Stimulated activated CD8-positive, alpha-beta memory T cell treated with anti-CD3 and anti-CD28 coated beads, Interleukin-12 subunit alpha, Interleukin-12 subunit beta, amount 100 ng/mL, for 1 hour (primary cell): ENCODE results near the gene SUSD4.
"Not testable (repeated sequence)": the region's sequence is repeated elsewhere in the genome, so short reads cannot be mapped to it uniquely, and the experiment has no call there.

ENCODE experiments used
- DNase-seq: peaks from one replicate; pipeline ENCODE4 v3.0.0-alpha.2; 2020; ENCODE audit warnings: low read depth

SUSD4 gene

GRCh38 chr1:223289621-223290020, 74.4 kb downstream of the SUSD4 start:
- no peak for DNase-seq

GRCh38 chr1:223288826-223289225, 75.2 kb downstream of the SUSD4 start:
- no peak for DNase-seq

GRCh38 chr1:223285452-223285851, 78.5 kb downstream of the SUSD4 start:
- no peak for DNase-seq

- DNase-seq, result not testable (repeated sequence)
Observed at GRCh38 chr1:223283697-223284096, 80.3 kb downstream of the SUSD4 start.

- DNase-seq, result not testable (repeated sequence)
Observed at GRCh38 chr1:223278311-223278710, 85.7 kb downstream of the SUSD4 start.

GRCh38 chr1:223276029-223276428, 87.9 kb downstream of the SUSD4 start:
- DNase-seq, result no peak

DNA sequence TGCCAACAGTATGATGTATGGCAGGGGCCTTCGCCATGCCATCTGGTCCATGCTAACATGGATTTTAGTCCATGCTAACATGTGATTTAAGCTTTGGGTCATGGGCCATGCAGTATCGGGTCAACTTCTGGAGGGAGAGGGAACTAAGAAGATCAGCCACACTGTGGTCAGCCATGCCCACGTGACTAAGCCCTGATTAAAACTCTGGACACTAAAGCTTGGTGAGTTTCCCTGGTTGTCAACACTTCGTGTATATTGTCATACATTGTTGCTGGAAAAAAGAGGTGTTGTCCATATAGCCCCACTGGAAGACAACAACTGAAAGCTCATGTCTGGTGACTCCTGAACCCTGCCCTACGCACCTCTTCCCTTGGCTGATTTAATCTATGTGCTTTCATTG, 90.5 kb downstream of the SUSD4 start:
- no peak for DNase-seq

- DNase-seq, result no peak
Observed at GRCh38 chr1:223271085-223271781, 92.7 kb downstream of the SUSD4 start.

GRCh38 chr1:223270155-223270554, 93.8 kb downstream of the SUSD4 start:
- DNase-seq, result no peak

DNA sequence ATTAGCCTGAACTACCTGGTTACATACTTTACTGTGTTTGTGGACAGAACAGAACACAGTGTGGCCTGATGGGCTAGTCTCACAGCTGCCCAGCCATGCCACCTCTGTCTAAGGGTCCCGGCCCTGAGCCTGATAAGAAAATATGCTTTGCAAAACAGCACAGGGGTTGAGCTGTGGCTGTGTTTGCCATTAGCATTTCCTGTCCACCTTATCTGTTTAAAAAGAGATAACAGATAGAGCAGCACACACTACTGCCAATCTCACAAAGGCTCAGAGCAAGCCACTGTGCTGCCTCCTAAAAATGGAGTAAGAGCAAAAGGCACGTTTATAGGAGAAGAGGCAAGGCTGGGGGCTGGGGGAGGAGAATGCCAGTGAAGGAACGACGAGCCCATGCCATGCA, 95.0 kb downstream of the SUSD4 start:
- DNase-seq, result no peak

DNA sequence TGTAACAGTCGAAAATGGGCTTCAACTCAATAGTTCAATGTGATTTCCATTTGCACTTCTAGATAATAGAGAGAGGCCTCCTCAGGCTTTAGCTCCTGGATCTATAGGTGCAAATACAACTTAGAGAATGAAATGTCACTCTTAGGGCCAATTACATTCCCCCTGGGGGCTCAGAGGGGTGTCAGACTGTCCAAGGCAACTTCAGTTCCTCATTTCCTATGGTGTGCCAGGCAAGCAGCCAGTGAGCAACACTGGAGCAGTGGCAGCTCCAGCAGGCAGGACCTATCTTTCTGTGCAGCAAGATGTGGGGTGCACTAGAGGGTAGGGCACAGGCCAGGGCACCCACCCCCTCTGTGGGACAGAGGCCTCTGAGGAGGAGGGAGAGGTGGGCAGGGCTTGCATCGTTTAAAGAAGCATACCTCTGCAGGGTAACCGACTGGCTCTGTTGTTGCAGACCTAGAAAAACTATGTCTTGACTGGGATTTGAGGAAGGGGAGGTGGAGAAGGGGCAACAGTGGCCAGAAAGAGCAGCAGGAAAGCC, 97.3 kb downstream of the SUSD4 start:
- DNase-seq, result no peak

GRCh38 chr1:223264983-223265908, 98.7 kb downstream of the SUSD4 start:
- no peak for DNase-seq

- DNase-seq, result no peak
Observed at GRCh38 chr1:223264529-223264928, 99.4 kb downstream of the SUSD4 start.

DNA sequence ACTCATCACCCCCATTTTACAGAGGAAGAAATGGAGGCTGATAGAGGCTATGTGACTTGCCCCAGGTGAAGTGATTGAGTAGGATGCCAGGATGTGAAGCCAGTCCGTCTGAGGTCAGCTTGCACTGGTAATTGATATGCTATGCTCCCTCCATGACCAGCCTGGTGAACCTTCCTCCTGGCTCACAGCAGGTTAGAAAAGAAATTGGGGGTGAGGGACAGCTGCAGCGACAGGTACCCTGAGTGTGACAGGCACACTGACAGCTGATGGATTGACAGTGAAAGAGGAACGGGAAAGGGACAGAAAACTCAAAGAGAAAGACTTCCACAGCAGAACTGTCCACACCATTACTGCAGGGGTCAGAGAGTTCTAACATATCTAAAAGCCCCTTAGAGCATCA, 102.1 kb downstream of the SUSD4 start:
- DNase-seq, result no peak

DNA sequence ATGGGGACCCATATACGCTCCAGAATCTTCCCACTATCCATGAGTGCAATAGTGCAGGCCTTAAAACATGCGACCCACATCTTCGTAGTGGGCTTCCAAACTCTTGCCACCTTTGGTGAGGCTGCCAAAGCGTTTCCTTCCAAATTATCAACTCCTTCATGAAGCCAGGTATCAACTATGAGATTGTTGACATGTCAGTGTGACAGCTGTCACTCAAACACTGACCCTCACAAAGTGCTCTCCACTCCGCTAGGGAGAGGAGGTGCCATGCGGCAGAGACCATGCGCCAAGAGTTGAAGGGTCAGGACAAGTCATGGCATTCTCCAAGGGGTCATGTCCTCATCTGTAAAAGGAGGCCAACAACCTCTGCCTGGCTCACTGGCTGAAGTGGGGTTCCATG, 103.3 kb downstream of the SUSD4 start:
- DNase-seq, result no peak

GRCh38 chr1:223259462-223259861, 104.5 kb downstream of the SUSD4 start:
- no peak for DNase-seq

DNA sequence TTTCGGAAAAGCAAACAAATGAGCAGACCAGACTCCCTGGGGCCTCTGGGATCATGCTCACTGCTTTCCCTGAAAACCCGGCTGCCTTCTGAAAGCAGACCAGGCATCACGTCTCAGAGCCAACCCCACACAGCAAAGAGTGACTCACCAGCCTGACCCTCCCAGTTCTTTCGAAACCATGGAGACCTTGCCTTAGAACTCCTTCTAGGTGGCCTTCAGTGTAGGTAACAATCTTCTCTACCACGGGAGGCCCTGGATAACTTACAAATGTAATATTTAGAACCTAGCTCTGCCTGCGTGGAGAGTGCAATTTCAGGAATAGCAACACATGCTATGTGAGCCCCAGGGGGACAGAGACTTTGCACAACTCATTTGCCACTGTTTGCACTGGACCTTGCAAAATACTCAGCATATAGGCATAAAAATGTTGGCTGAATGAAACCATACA, 105.2 kb downstream of the SUSD4 start:
- DNase-seq, result no peak

GRCh38 chr1:223257856-223258550, 106.0 kb downstream of the SUSD4 start:
- no peak for DNase-seq

DNA sequence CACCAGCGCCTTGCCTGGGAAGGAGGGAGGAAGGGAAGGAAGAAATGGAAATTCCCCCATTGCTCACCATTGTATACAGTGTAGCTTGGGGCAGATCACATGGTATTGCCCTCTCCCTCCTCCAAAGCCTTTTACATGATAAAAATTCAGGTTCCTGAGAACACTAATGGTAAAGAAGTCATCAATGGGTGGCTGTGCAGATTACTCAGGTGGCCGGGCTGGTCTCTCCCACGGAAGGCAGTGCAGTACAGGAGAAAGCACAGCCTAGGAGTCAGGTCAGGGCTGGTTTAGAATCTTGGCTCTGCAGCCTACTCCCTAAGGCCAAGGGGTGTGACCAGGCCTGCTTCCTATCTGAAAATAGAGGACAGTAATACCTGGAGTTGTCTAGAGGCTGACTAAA, 107.9 kb downstream of the SUSD4 start:
- no peak for DNase-seq

- no peak for DNase-seq
Observed at GRCh38 chr1:223253916-223254315, 110.1 kb downstream of the SUSD4 start.

- not testable (repeated sequence) for DNase-seq
Observed at GRCh38 chr1:223251387-223251786, 112.6 kb downstream of the SUSD4 start.

- no peak for DNase-seq
Observed at GRCh38 chr1:223250632-223251015, 113.4 kb downstream of the SUSD4 start.
